Loucy (cell line): Measurements from ENCODE around the gene INPP4A.

Source experiments
- H2AFZ ChIP-seq: fragments of 200-600 bp; sonication (generic); 2 replicates; pipeline ENCODE4 v1.6.0; 2016; ENCODE audit warnings: antibody characterized with exemption, mild to moderate bottlenecking, low read length, moderate library complexity
- H3F3A ChIP-seq: fragments of 200-600 bp; 2 replicates; pipeline ENCODE4 v1.6.0; 2016; ENCODE audit warnings: antibody characterized with exemption, low read depth, mild to moderate bottlenecking
- H3K27me3 ChIP-seq: fragments of 200-600 bp; sonication (generic); 2 replicates; pipeline ENCODE4 v1.6.1; 2014; ENCODE audit warnings: low read length, mild to moderate bottlenecking; ENCODE audit not compliant: insufficient read depth, poor library complexity, severe bottlenecking
- H3K36me3 ChIP-seq: fragments of 200-600 bp; sonication (generic); 2 replicates; pipeline ENCODE4 v1.6.1; 2016; ENCODE audit warnings: low read length; ENCODE audit not compliant: insufficient read depth
- H3K4me1 ChIP-seq: fragments of 200-600 bp; sonication (generic); 2 replicates; pipeline ENCODE4 v1.5.1; 2014; ENCODE audit warnings: low read length, mild to moderate bottlenecking; ENCODE audit not compliant: insufficient read depth, poor library complexity, severe bottlenecking
- H3K4me2 ChIP-seq: fragments of 200-600 bp; sonication (generic); 2 replicates; pipeline ENCODE4 v1.6.0; 2014; ENCODE audit warnings: antibody characterized with exemption, low read length, low read depth, mild to moderate bottlenecking; ENCODE audit not compliant: poor library complexity, severe bottlenecking
- H3K4me3 ChIP-seq: fragments of 200-600 bp; sonication (generic); 2 replicates; pipeline ENCODE4 v1.5.1; 2014; ENCODE audit warnings: low read length, mild to moderate bottlenecking, mixed read lengths; ENCODE audit not compliant: poor library complexity, severe bottlenecking
- H3K79me2 ChIP-seq: fragments of 200-600 bp; sonication (generic); 2 replicates; pipeline ENCODE4 v1.6.1; 2014; ENCODE audit warnings: low read length; ENCODE audit not compliant: insufficient read depth
- H3K9ac ChIP-seq: fragments of 200-600 bp; sonication (generic); 2 replicates; pipeline ENCODE4 v1.6.0; 2014; ENCODE audit warnings: mild to moderate bottlenecking, low read depth, low read length, moderate library complexity; ENCODE audit not compliant: poor library complexity, severe bottlenecking
- H3K9me2 ChIP-seq: fragments of 200-600 bp; sonication (generic); replicated peaks from 2 replicates; pipeline ENCODE4 v1.6.1; 2016; ENCODE audit warnings: low read depth, low read length, mixed read lengths
- H3K9me3 ChIP-seq: fragments of 200-600 bp; sonication (generic); 2 replicates; pipeline ENCODE4 v1.6.1; 2014; ENCODE audit warnings: mild to moderate bottlenecking, antibody characterized with exemption, low read length, low read depth; ENCODE audit not compliant: insufficient read depth
- H4K20me1 ChIP-seq: fragments of 200-600 bp; sonication (generic); 2 replicates; pipeline ENCODE4 v1.6.0; 2014; ENCODE audit warnings: antibody characterized with exemption, low read length, mild to moderate bottlenecking; ENCODE audit not compliant: insufficient read depth, poor library complexity, severe bottlenecking
- EZH2phosphoT487 ChIP-seq: fragments of 200-600 bp; IDR thresholded peaks from 2 replicates; pipeline ENCODE4 v1.6.1; 2018; ENCODE audit warnings: antibody characterized with exemption, mild to moderate bottlenecking, moderate library complexity, borderline replicate concordance
- TF ChIP-seq, protein P1 (sequence below): fragments of 200-600 bp; sonication (generic); conservative IDR thresholded peaks from 2 replicates; pipeline ENCODE4 v1.5.1; 2014; ENCODE audit warnings: mild to moderate bottlenecking, antibody characterized with exemption, low read length

Gene INPP4A

GRCh38 chr2:98543214-98543613 lies 98.6 kb downstream of the INPP4A start:
- H3K4me3 ChIP-seq, result no peak overlapping the region
- no peak overlapping the region for H2AFZ ChIP-seq
- H3K4me1 ChIP-seq, result peaks cover 16% of the 10 kb centered on the region
- no peaks in the 10 kb centered on the region for H4K20me1 ChIP-seq
- H3K27me3 ChIP-seq, result no peaks in the 10 kb centered on the region
- no peaks in the 10 kb centered on the region for H3K9me3 ChIP-seq
- H3K4me2 ChIP-seq, result no peak overlapping the region
- no peaks in the 10 kb centered on the region for H3K79me2 ChIP-seq
- no peak for TF ChIP-seq EZH2phosphoT487
- TF ChIP-seq, protein P1, sequence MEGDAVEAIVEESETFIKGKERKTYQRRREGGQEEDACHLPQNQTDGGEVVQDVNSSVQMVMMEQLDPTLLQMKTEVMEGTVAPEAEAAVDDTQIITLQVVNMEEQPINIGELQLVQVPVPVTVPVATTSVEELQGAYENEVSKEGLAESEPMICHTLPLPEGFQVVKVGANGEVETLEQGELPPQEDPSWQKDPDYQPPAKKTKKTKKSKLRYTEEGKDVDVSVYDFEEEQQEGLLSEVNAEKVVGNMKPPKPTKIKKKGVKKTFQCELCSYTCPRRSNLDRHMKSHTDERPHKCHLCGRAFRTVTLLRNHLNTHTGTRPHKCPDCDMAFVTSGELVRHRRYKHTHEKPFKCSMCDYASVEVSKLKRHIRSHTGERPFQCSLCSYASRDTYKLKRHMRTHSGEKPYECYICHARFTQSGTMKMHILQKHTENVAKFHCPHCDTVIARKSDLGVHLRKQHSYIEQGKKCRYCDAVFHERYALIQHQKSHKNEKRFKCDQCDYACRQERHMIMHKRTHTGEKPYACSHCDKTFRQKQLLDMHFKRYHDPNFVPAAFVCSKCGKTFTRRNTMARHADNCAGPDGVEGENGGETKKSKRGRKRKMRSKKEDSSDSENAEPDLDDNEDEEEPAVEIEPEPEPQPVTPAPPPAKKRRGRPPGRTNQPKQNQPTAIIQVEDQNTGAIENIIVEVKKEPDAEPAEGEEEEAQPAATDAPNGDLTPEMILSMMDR, result no peak
- H3K9ac ChIP-seq, result no peak overlapping the region
- no peaks in the 10 kb centered on the region for H3F3A ChIP-seq
- H3K36me3 ChIP-seq, result peaks cover 50% of the 10 kb centered on the region; the same call in 1 of the 2 replicates
- H3K9me2 ChIP-seq, result no peaks in the 10 kb centered on the region

DNA sequence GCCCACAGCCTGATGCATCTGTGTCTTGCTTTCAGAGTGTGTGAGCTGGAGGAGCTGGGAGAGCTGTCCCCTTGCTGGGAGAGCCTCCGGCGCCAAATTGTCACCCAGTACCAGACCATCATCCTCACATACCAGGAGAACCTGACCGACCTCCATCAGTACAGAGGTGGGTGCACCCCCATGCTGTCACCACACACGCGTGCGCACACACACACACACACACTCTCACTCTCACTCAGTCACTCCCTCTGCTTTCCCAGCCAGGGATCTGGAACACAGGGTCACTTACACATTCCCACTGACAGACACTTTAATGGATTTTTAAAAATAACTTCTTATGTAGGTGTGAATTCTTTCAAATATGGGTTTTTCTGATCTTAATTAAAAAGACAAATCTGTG lies 99.2 kb downstream of the INPP4A start:
- no peaks in the 10 kb centered on the region for H4K20me1 ChIP-seq
- peaks cover 22% of the 10 kb centered on the region for H3K4me1 ChIP-seq
- H3K9me2 ChIP-seq, result no peaks in the 10 kb centered on the region
- peaks cover 44% of the 10 kb centered on the region; the same call in 1 of the 2 replicates for H3K36me3 ChIP-seq
- H3F3A ChIP-seq, result no peaks in the 10 kb centered on the region; the same call in 1 of the 2 replicates
- H3K27me3 ChIP-seq, result no peaks in the 10 kb centered on the region
- no peak overlapping the region for H3K4me2 ChIP-seq
- TF ChIP-seq, protein P1, result no peak
- TF ChIP-seq EZH2phosphoT487, result no peak
- no peaks in the 10 kb centered on the region for H3K9me3 ChIP-seq
- H3K4me3 ChIP-seq, result no peak overlapping the region
- no peak overlapping the region for H3K9ac ChIP-seq
- H2AFZ ChIP-seq, result no peak overlapping the region
- no peaks in the 10 kb centered on the region for H3K79me2 ChIP-seq

GRCh38 chr2:98545591-98545990 lies 100.9 kb downstream of the INPP4A start:
- TF ChIP-seq, protein P1, result no peak
- TF ChIP-seq EZH2phosphoT487, result no peak
- peaks cover 30% of the 10 kb centered on the region; the same call in 1 of the 2 replicates for H3K36me3 ChIP-seq
- no peaks in the 10 kb centered on the region for H3K79me2 ChIP-seq
- H3K9me2 ChIP-seq, result no peaks in the 10 kb centered on the region
- H3K4me2 ChIP-seq, result no peak overlapping the region
- no peaks in the 10 kb centered on the region for H4K20me1 ChIP-seq
- H3K9me3 ChIP-seq, result no peaks in the 10 kb centered on the region
- no peaks in the 10 kb centered on the region; the same call in 1 of the 2 replicates for H3F3A ChIP-seq
- no peak overlapping the region for H2AFZ ChIP-seq
- peaks cover 40% of the 10 kb centered on the region for H3K4me1 ChIP-seq
- no peak overlapping the region for H3K9ac ChIP-seq
- H3K27me3 ChIP-seq, result no peaks in the 10 kb centered on the region
- no peak overlapping the region for H3K4me3 ChIP-seq
